DMS79 treated with DMSO at 0.1 percent for 48 hours (cell line): ENCODE results near the gene KLHL13.
"Not testable (repeated sequence)": the region's sequence is repeated elsewhere in the genome, so short reads cannot be mapped to it uniquely, and the experiment has no call there.

Experiments used
- DNase-seq: peaks from one replicate; lab custom pipeline; 2025; lab: John Stamatoyannopoulos, UW

KLHL13 gene

GRCh38 chrX:118066867-118067515, 49.6 kb downstream of the KLHL13 start:
- no peak for DNase-seq

GRCh38 chrX:118062817-118063615, 53.6 kb downstream of the KLHL13 start:
- no peak for DNase-seq

- DNase-seq = no peak
These were observed 54.4 kb downstream of the KLHL13 start for GRCh38 chrX:118062048-118062789.

GRCh38 chrX:118058924-118059323, 57.7 kb downstream of the KLHL13 start:
- DNase-seq = no peak

GRCh38 chrX:118056870-118057269, 59.7 kb downstream of the KLHL13 start:
- no peak for DNase-seq

GRCh38 chrX:118049713-118050112, 66.9 kb downstream of the KLHL13 start:
- DNase-seq = no peak

- no peak for DNase-seq
These were observed 69.0 kb downstream of the KLHL13 start for GRCh38 chrX:118047446-118048186.

GRCh38 chrX:118039591-118039990, 77.0 kb downstream of the KLHL13 start:
- DNase-seq = no peak

GRCh38 chrX:118038614-118039365, 77.8 kb downstream of the KLHL13 start:
- no peak for DNase-seq

- no peak for DNase-seq
These were observed 90.0 kb downstream of the KLHL13 start for GRCh38 chrX:118026631-118027030.

GRCh38 chrX:118025226-118025625, 91.4 kb downstream of the KLHL13 start:
- no peak for DNase-seq

GRCh38 chrX:118024482-118024881, 92.1 kb downstream of the KLHL13 start:
- DNase-seq = no peak

- no peak for DNase-seq
These were observed 93.9 kb downstream of the KLHL13 start for GRCh38 chrX:118022753-118023152.

GRCh38 chrX:118016422-118016821, 100.2 kb downstream of the KLHL13 start:
- no peak for DNase-seq

GRCh38 chrX:118002417-118002816, 114.2 kb downstream of the KLHL13 start:
- not testable (repeated sequence) for DNase-seq

- no peak for DNase-seq
These were observed 116.1 kb downstream of the KLHL13 start for GRCh38 chrX:118000518-118000917.

- DNase-seq = no peak
These were observed 118.4 kb downstream of the KLHL13 start for GRCh38 chrX:117998171-117998570.

GRCh38 chrX:117996918-117997480, 119.6 kb downstream of the KLHL13 start:
- DNase-seq = no peak

- DNase-seq = no peak
These were observed 120.2 kb downstream of the KLHL13 start for GRCh38 chrX:117996408-117996807.

- DNase-seq = no peak
These were observed 121.2 kb downstream of the KLHL13 start for GRCh38 chrX:117995378-117995777.

GRCh38 chrX:117992192-117992723, 124.4 kb downstream of the KLHL13 start:
- no peak for DNase-seq
